AG09309 (cell line): ENCODE measurements around the gene GALNT15.

Source experiments
- DNase-seq: peaks from one replicate; pipeline ENCODE4 v3.0.0-alpha.2; 2010; ENCODE audit warnings: low read depth
- H3K4me3 ChIP-seq: 2 replicates; pipeline ENCODE4 v1.5.1; 2011; ENCODE audit warnings: mild to moderate bottlenecking, low read depth, low read length, moderate library complexity; ENCODE audit not compliant: control insufficient read depth
- TF ChIP-seq, protein P1 (sequence below): IDR thresholded peaks from 2 replicates; pipeline ENCODE4 v1.5.1; 2011; ENCODE audit warnings: mild to moderate bottlenecking, low read depth, low read length, inconsistent platforms; ENCODE audit not compliant: insufficient read depth, control insufficient read depth; ENCODE audit errors: missing control alignments

Gene GALNT15

DNA sequence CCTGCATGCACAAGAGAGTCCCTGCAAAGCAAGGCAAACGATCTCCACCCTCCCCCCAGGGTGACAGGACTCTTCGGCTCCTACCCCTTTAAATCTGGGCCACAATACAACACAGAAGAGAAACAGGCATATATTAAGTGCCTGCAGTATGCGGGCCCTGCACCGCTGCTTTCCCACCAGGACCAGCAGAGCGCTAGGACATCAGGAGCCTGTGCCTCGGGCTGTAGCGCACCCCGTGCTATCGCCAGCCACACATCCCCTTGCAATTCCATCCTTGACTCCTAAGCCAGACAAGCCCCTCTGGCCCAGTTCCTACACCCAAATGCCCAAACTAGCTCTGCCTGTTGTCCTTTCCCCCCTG lies 4.1 kb downstream of the GALNT15 start:
- H3K4me3 ChIP-seq = no peak overlapping the region
- TF ChIP-seq, protein P1, sequence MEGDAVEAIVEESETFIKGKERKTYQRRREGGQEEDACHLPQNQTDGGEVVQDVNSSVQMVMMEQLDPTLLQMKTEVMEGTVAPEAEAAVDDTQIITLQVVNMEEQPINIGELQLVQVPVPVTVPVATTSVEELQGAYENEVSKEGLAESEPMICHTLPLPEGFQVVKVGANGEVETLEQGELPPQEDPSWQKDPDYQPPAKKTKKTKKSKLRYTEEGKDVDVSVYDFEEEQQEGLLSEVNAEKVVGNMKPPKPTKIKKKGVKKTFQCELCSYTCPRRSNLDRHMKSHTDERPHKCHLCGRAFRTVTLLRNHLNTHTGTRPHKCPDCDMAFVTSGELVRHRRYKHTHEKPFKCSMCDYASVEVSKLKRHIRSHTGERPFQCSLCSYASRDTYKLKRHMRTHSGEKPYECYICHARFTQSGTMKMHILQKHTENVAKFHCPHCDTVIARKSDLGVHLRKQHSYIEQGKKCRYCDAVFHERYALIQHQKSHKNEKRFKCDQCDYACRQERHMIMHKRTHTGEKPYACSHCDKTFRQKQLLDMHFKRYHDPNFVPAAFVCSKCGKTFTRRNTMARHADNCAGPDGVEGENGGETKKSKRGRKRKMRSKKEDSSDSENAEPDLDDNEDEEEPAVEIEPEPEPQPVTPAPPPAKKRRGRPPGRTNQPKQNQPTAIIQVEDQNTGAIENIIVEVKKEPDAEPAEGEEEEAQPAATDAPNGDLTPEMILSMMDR = no peak
- DNase-seq = no peak

DNA sequence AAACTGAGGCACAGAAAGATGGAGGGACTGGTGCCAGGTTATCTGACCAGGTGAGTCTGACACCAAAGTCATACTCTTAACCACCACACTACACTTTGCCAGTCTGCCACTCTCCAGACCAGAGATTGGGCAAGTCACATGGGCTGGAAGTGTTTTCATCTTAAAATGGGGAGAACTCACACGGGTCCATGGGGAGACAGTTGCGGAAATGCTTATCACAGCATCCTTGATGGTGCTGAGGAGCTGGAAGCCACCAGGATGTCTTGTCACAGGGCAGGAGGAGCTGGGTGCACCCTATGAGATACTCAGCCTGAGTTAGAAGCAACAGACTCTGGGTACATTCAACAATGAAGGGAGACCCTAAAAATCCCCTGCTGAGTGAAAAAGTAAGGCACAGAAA lies 4.8 kb downstream of the GALNT15 start:
- H3K4me3 ChIP-seq = no peak overlapping the region
- DNase-seq = no peak
- TF ChIP-seq, protein P1 = no peak

DNA sequence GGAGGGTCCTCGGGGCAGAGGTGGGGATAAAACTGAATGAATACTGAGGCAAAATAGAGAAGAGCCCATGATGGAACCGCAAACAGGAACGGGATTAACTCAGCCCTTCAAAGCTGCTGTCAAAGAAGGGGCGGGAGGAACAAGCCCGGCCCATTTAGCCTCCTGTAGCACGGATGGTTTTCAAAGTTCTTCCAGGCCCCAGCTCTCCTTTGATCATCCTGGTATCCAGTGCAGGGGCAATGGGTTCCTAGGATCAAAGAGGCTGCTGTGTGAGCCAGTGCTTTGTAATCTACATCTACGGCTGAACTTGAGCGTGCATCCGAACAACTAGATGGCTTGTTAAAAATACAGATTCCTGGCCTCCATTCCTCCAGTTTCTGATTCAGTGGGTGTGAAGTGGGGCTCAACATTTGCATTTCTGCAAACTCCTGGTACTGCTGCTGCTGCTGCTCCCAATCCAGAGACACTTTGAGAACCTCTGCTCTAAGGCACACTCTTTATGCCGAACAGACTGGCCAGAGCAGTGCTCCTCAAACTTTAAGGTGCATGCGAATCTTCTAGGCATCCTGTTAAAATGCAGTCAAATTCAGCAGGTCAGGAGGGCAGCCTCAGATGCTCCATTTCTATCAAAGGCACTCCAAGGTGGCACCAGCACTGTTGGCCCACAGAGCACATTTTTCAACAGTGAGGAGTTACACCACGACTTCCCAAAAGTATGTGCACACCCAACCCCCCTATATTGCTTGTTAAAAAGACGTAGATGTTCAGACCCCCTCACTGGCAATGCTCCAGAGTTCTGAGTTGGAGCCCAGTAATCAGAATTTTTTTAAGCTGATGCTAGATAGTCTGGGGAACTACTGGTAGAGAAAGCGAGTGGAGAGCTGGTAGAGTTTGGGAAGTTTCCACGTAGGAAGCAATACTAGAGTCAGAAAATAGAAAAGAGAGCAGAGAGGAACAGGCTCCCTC lies 5.6 kb downstream of the GALNT15 start:
- TF ChIP-seq, protein P1 = no peak
- no peak for DNase-seq
- H3K4me3 ChIP-seq = no peak overlapping the region

DNA sequence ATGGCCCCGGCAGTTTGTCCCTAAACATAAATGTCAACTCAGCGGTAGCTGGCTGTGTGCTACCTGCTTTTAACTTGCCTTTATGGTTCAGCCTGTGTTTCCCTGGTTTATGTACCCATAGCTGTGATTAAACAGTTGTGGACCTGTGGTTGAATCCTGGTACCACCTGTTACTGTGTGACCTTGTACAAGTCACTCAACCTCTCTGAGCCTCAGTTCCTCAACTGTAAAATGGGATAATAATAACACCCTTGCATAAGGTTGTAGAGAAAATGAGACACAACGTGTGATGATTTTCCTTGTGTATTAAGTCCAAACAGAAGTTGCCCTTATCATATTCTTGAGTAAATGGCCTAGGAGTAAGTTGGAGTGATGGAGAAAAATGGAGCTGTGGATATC lies 6.3 kb downstream of the GALNT15 start:
- TF ChIP-seq, protein P1 = no peak
- no peak for DNase-seq
- no peak overlapping the region for H3K4me3 ChIP-seq

DNA sequence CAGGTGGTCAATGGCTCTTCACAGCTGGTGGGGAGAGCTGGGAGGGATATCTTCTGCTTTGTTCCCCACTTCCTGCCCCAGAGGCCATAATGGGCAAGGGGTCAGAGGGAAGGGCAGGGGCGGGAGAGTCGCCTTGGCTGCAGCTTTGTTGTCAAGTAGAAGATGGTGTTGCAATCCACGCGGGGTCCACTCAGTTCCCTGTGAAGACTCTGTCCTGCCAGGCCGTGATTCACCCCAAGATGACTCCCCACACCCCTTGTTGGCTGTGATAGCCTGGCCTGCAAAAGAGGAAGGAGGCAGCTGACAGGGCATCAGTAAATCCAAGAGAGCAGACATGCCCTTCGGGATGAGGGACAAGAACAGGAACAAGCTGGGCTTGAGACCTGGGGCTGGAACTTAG lies 6.9 kb downstream of the GALNT15 start:
- TF ChIP-seq, protein P1 = no peak
- no peak overlapping the region for H3K4me3 ChIP-seq
- no peak for DNase-seq

DNA sequence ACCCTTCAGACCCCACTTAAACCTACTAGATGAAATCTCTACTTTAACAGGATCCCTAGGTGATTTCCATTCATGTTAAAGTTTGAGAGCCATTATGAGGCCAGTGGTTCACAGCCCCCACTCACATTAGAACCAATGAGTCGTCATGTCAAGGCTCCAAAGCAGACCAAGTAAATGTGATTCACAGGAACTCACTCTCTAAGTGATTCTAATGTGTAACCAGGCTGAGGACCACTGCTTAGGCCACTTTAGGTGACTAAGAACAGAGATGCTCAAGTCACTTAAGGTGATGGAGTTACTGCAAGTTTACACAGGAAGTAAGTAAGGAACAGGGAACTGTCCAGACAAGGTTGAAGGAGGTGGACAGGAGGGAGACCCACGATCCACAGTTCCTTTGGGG lies 7.7 kb downstream of the GALNT15 start:
- TF ChIP-seq, protein P1 = no peak
- no peak overlapping the region for H3K4me3 ChIP-seq
- no peak for DNase-seq
